NCI-H524 treated with DMSO at 0.1 percent for 48 hours (cell line): ENCODE measurements around the gene PRAMEF11.
"Not testable (repeated sequence)": the region's sequence is repeated elsewhere in the genome, so short reads cannot be mapped to it uniquely, and the experiment has no call there.

Experiments
- DNase-seq: peaks from one replicate; lab custom pipeline; 2025; lab: John Stamatoyannopoulos, UW

Gene PRAMEF11

DNA sequence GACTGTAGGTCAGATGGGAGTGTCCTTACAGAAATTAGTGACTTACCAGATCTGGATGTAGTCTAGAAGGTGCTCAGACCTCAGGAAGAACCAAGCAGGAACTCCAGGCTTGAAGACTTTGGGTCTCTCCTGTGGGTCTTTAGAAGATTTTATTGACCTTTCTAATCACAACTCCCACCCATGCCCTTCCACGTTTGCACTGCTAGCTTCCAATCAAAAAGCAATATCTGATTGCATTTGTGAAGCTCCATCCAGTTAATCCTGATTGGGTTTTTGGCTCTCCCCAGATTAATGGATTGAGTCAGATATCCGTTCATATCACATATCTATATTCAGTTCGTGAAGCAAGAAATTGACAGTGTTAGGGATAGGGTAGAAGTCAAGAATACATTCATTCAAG lies at the start of gene PRAMEF11:
TSS of gene PRAMEF11 (minus strand) at position 101 of the 400 bp plus-strand sequence. CDS start 2,621 bp downstream, outside the sequence.
- DNase-seq: not testable (repeated sequence)

DNA sequence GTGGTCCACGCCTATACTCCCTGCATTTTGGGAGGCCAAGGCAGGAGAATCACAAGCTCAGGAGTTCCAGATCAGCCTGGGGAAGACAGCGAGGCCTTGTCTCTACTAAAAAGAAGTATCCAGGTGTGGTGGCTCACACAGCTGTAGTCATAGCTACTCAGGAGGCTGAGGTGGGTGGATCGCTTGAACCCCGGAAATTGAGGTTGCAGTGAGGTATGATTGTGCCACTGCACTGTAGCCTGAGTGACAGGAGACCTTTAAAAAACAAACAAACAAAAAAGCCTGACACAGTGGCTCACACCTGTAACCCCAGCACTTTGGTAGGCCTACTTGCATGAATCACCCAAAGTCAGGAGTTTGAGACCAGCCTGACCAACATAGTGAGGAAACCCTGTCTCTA lies 47.2 kb upstream of the PRAMEF11 start:
- not testable (repeated sequence) for DNase-seq

DNA sequence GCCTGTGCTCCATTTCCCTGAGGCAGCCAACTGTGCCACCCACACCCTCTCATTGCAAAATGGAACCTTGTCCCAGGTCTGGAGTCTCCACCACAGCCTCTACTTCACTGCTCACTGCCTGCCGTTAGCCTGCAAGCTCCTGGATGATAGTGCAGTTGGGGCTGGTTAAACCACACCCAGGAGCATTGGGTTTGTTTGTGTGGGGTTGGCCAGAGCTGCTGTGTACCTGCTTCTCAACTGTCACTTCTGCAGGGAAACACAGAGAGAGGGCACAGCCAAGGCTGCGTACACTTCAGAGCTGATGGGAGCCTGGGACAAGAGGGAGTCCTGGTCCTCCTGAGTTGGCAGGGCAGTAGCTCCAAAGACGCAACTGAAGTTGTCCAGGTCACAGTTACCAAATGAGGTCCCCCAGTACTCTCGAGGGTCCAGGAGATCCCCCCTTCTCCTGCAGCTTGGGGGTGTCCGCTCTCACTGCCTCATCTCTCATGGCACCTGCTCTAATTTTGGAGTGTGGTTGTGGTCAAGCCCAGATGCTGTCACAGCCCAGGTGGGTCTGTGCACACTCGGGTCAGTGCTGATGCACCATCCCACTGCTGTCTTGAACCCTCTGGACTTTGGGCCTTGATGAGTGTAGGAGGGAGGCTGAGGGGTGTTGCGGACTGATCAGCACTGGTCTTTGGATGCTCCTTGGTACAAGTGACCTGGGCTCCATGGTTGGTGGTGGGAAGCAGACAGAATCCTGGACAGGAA lies 32.1 kb upstream of the PRAMEF11 start:
- not testable (repeated sequence) for DNase-seq

DNA sequence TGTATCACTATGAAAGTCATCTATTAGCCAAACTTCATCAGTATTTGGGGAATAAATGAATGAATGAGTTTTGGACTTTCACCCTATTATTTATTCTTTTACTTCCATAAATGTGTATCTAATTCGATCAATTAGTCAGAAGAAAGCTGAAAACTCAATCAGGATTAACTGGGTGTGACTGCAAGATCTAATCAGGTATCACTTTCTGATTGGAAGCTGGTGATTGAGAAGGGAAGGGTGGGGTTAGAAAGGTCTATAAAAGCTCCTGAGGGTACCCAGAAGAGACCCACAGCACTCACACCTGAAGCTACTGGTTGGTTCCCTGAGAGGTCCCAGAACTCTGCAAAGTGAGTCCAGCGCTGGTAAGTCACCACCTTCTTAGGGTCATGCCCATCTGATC lies 25.6 kb upstream of the PRAMEF11 start, which contains the start of gene PRAMEF2:
TSS of gene PRAMEF2 (plus strand) at position 301 of the 400 bp plus-strand sequence. CDS start 1,924 bp downstream, outside the sequence.
- not testable (repeated sequence) for DNase-seq

GRCh38 chr1:12851779-12852178 lies 20.6 kb upstream of the PRAMEF11 start:
- no peak for DNase-seq

GRCh38 chr1:12848620-12849019 lies 17.4 kb upstream of the PRAMEF11 start, which contains the start of gene HNRNPCL1:
Gene HNRNPCL1, minus strand, starts transcription at chr1:12848720. Its CDS starts 431 bp downstream, at chr1:12848289.
- not testable (repeated sequence) for DNase-seq

- not testable (repeated sequence) for DNase-seq
Measured at GRCh38 chr1:12833251-12833650, 2.0 kb upstream of the PRAMEF11 start.

- not testable (repeated sequence) for DNase-seq
Measured at GRCh38 chr1:12819061-12819460, 12.1 kb downstream of the PRAMEF11 start.

DNA sequence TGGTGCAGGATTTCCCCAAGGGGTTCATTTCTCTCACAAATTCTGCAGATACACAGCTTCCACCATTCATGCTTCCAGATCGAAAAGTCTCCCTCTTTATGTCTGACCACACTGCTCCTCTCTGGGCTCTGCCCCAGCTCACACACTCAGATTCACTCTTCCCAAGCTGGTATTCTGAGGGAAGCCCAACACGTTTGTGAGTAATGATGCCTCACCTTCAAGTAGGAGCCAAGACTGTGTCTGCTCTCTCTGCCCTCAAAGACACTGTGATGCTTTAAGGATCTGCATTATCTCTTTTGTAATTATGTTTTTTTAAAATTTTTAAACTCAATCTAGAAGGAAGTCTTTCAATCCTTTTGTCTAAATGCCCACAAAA lies 19.8 kb downstream of the PRAMEF11 start:
- no peak for DNase-seq

GRCh38 chr1:12810691-12811408 lies 20.4 kb downstream of the PRAMEF11 start:
- no peak for DNase-seq

- DNase-seq: no peak
Measured at GRCh38 chr1:12809933-12810332, 21.3 kb downstream of the PRAMEF11 start.

DNA sequence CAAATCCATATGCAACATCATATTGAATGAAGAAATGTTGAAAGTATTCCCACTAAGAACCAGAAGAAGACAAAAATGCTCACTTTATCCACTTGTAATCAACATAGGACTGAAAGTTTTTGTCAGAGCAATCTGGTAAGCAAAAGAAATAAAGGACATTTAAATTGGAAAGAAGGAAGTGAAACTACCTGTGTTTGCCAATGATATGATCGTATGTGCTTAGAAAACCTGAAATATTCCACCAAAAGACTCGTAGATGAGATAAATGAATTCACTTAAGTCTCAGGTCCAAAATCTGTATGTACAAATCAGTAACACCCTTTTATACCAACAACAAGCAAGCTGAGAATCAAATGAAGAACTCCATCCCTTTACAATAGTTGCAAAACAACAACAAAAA lies 31.5 kb downstream of the PRAMEF11 start:
- no peak for DNase-seq

DNA sequence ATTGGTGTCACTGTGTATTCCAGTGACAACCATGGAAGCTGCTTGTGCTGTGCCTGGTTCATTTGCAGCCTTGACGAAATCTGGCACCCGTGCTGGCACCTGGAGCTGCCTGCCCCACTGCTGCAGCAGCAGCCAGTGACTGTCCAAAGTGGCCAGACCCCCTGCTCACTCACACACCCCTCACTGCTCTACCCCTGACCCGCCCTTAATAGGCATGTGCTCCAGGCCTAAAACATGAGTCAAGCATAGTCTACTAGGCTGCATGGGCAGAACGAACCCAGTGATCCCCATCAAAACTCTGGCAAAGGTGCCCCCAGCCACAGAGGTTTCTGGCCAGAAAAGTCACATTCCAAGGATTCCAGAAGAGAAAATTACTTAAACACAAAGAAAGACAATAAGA lies 32.3 kb downstream of the PRAMEF11 start:
- DNase-seq: no peak

DNA sequence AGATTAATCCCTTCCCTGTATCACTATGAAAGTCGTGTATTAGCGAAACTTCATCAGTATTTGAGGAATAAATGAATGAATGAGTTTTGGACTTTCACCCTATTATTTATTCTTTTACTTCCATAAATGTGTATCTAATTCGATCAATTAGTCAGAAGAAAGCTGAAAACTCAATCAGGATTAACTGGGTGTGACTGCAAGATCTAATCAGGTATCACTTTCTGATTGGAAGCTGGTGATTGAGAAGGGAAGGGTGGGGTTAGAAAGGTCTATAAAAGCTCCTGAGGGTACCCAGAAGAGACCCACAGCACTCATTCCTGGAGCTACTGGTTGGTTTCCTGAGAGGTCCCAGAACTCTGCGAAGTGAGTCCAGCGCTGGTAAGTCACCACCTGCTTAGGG lies 40.1 kb downstream of the PRAMEF11 start, which contains the start of gene PRAMEF1:
TSS of gene PRAMEF1 (plus strand) at position 301 of the 400 bp plus-strand sequence. CDS start 1,831 bp downstream, outside the sequence.
- not testable (repeated sequence) for DNase-seq

DNA sequence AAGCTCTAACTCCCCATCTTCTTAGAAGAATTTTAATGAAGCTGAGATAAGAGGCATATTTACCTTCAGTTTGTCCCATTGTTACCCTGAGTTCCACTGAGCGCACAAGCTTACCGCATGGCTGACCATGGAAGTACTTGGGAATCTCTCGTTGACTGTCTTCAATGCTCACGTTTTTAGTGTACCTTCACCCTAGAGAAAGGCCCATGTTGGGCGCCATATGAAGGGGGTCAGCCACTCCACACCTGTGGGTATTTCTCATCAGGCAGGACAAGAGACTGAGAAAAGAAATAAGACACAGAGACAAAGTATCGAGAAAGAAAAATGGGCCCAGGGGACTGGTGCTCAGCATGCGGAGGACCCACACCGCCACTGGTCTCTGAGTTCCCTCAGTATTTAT lies 46.5 kb downstream of the PRAMEF11 start:
- not testable (repeated sequence) for DNase-seq

- DNase-seq: not testable (repeated sequence)
Measured at GRCh38 chr1:12783783-12784182, 47.4 kb downstream of the PRAMEF11 start.

DNA sequence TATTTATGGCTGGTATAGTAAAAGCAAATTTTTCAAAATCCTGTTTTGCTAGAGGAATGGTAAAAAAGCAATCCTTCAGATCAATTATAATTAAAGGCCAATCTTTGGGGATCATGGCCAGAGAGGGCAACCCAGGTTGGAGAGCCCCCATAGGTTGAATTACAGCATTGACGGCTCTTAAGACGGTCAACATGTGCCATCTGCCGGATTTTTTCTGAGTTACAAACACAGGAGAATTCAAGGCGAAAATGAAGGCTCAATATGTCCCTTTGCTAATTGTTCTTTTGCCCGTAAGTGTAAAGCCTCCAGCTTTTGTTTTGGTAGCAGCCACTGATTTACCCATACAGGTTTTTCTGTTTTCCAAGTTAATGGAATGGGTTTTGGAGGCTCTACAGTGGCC lies 49.7 kb downstream of the PRAMEF11 start:
- DNase-seq: not testable (repeated sequence)

DNA sequence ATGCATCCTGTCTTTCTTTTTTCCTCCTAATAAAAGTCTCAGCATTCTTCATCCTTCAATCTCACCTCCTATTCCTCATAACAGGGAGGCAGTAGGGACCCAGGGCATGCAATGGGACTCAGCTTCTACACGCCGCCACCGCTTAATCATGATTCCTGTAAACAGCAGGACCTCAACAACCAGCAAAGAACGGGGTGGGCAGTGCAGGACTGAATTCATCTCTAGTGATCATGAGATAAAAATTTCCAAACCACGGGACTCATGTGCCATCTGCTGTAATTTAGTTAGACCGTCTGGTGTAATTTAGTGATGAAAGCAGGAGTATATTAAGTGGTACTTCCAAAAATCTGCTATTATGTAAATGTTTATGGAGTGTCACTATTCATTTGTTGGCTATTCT lies 52.3 kb downstream of the PRAMEF11 start:
- peak; percentile 35 for DNase-seq

- no peak for DNase-seq
Measured at GRCh38 chr1:12778061-12778460, 53.1 kb downstream of the PRAMEF11 start.

DNA sequence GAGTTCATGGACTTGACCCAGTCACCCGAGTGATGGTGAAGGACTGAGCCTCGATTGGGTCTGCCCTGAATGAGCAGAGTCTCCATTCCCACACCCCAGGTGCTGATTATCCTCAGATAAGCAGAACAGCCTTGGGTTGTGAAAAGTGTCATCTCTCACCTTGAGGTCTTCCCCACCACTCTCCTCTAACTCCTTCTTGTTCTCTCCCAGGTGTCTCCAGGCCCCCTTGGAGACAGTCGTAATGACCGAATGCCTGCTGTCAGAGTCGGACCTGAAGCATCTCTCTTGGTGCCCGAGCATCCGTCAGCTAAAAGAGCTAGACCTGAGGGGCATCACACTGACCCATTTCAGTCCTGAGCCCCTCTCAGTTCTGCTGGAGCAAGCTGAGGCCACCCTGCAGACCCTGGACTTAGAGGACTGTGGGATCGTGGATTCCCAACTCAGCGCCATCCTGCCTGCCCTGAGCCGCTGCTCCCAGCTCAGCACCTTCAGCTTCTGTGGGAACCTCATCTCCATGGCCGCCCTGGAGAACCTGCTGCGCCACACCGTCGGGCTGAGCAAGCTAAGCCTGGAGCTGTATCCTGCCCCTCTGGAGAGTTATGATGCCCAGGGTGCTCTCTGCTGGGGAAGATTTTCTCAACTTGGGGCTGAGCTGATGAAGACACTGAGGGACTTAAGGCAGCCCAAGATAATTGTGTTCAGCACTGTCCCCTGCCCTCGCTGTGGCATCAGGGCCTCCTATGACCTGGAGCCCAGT lies 54.2 kb downstream of the PRAMEF11 start:
- DNase-seq: no peak

- no peak for DNase-seq
Measured at GRCh38 chr1:12775443-12775842, 55.8 kb downstream of the PRAMEF11 start.

DNA sequence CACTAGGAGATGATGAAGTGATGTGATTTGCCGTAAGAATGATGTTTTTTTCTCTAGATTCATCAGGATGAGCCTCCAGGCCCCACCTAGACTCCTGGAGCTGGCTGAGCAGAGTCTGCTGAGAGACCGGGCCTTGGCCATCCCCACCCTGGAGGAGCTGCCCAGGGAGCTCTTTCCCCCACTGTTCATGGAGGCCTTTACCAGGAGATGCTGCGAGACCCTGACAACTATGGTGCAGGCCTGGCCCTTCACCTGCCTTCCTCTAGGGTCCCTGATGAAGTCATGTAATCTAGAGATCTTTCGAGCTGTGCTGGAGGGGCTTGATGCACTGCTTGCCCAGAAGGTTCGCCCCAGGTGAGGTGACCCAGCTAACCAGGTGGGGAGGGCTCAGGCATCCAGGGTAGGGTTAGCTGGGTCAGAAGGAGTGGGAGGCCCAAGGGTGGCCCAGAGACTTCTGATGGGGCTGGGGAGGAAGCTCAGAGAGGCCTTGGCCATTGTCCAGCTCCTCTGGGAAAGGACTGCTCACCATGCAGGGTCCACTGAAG lies 56.3 kb downstream of the PRAMEF11 start:
- DNase-seq: no peak
